Amniotic epithelial cell (primary cell): ENCODE measurements around the gene CEP72.

Experiments
- DNase-seq: peaks from one replicate; pipeline ENCODE4 v3.0.0-alpha.2; 2010; ENCODE audit warnings: low read depth

CEP72 gene

DNA sequence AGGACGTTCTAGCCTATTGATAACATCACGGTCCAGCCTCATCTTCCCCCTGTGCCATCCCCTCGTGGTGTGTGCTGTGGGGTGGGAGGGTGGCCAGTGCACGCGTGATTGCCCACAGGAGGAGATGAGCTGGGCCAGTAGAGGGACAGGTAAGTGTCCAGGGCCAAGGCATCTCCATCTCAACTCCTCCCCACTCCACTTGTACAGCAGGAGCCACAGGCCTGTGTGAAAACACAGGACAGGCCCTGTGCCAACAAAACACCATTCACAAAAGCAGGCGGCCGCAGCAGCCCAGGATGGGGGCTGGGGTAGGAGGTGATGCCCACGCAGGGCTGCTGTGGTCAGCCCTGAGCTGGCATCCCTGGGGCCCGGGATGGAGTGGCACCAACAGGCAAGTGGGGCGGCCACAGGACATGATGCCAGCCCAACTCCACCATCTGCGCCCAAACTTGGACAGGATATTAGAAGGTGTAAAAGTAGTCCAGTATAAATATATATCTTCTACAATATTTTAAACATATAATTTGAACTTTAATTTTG is 48.4 kb downstream of the CEP72 start:
- no peak for DNase-seq

DNA sequence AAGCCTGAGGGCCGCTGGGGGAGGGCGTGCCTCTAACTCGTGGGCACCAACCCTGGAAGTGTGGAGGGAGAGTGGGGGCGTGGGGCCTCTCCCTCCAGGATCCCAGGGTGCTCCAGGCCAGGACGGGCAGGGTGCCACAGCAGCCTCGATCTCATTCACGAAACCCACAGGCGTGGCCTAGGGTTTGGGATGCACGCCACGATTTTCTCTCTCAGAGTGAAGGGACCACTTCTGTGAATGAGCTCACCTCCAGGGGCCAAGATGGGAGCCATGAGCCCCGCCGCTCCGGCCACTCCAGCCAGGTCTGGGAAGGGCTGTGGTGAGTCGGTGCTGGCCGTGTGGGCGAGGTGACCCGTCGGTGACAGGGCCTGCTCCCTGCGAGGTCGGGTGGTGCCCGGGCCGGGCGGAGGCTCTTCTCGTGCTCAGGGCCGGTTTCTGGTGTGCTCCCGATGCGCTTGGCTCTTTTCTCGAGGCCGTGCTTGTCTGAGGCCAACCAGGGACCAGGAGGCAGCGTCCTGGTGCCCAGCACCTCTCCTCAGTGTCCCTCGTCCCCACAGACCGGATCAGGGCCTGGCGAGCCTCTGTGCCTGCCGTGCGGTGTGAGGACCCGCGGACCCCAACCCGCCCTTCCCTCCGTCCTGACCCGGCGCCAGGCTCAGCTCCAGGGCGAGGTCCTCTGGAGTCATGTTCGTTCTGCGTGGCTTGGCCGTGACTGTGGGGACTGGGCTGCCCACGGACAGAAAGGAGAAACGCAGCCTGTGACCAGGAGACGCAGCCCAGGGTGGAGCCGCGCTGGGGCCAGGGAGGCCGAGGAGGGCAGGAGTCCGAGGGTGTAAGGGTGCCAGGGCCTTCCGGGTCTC is 50.0 kb downstream of the CEP72 start:
- DNase-seq, result no peak

DNA sequence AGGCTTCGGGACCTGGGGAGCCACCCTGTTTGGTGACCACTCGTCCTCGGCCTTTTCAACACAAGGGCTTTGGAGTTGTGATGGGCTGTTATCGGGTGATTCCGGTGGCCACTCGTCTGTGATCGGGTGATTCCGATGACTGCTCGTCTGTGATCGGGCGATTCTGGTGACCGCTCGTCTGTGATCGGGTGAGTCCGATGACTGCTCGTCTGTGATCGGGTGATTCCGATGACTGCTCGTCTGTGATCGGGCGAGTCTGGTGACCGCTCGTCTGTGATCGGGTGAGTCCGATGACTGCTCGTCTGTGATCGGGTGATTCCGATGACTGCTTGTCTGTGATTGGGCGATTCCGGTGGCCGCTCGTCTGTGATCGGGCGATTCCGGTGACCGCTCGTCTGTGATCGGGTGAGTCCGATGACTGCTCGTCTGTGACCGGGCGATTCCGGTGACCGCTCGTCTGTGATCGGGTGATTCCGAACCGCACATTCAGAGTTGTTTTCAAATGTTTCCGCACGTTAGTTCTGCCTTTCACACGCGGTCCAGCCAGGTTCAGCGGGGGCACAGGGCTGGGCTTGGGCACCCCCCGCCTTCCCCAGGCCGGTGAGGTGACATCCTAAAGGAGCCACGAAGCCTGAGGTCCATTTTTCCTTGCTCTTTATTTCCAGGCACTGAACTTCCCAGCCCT is 50.8 kb downstream of the CEP72 start:
- DNase-seq, result no peak

DNA sequence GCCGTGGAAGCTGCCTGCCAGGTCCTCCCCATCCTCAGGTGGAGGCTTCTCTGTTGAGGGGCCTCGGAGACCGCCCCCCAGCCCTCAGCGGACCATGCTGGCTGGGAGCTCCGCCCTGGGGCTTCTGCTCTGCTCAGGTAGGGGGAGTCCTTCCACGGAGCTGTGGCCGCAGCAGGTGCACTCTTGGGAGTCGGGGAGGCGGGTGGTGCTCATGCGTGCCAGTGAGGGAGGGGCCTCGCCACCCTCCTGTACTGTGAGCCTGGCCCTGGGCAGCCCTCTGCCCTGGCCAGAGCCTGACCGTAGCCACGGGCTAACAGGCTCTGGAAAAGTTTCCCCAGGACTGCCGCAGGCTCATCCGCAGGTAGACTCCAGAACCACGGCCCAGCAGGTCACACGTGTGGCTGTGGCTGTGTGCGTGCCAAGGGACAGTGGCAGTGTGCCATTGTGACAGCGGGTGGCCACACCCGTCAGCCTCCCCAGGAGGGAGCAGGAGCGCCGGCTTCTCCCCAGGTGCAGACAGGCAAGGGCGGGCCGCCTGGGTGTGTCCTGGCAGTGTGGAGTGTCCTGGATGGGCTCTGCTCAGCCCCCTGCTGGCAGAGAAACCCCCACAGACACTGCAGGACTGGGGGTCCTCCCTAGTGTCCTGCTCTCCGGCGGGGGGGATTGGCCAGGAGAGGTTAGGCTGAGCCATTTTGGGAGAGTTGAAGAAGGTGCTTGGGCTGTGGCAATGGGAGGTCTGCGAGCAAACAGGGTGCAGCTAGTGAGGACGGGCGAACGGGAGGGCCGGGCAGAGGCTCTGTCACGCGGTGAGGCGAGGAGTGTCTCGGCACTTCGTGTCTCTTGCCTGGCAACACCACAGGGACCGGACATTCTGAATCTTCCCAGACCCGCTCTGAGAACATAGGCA is 51.5 kb downstream of the CEP72 start:
- no peak for DNase-seq

DNA sequence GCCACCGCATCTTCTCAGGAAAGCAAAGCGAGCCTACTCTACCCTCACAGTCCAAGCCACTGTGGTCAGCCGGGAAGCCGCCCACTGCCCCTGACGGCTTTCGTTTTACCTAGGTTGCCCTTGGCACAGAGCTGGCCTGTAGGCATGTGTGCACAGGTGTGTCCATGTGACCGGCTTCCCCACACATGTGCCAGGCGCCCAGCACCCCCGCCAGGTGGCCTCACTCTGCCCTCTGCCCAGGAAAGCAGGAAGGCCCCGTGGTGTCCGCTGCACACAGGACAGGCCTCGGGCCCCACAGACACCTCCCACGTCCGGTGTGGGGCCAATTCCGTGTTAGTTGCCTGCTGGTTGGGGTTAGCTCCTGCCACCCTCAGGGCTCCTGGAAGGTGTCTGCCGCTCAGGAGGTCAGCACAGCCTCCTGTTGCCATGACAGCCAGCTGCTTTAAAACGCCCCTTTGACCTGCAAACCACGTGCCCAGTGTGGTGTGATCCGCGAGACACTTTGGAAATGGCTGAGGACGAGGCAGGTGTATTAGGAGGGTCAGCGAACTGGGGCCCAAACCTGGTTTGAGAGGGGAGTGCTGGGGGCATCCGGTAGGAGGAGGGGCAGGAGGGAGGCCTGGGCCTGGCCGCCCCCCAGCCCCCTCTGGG is 52.3 kb downstream of the CEP72 start:
- no peak for DNase-seq

DNA sequence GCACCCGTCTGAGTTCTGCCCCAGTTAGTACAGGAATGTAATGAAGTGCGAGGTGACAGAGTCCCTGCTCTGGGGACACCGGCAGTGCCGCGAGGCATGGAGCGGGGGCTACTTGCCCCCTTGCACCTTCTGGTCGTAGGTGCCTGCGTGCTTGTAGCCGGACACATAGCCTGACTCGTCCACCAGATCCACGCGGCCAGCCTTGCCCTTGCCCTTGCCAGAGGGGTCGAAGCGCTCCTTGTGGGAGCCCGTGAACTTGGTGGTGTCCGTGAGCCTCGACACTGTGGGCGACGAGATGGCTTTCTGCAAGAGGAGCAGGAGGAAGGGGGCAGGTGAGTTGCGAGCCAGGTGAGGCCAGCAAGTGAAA is 52.8 kb downstream of the CEP72 start:
- DNase-seq, result no peak

DNA sequence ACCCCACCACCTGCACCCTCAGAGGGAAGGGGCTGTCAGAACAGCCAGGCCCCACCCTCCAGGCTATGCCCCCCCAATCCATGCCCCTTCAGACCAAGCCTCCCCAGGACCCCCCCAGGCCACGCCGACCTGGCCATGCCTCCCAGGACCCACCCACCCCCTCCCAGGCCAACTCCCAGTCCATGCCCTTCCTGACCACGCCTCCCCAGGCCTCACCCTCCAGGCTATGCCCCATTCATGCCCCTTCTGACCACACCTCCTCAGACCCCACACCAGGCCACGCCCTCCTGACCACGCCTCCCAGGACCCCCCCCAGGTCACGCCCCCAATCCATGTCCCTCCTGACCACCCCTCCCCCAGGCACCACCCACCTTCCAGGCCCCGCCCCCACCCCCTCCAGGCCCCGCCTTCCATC is 53.4 kb downstream of the CEP72 start:
- DNase-seq, result no peak

DNA sequence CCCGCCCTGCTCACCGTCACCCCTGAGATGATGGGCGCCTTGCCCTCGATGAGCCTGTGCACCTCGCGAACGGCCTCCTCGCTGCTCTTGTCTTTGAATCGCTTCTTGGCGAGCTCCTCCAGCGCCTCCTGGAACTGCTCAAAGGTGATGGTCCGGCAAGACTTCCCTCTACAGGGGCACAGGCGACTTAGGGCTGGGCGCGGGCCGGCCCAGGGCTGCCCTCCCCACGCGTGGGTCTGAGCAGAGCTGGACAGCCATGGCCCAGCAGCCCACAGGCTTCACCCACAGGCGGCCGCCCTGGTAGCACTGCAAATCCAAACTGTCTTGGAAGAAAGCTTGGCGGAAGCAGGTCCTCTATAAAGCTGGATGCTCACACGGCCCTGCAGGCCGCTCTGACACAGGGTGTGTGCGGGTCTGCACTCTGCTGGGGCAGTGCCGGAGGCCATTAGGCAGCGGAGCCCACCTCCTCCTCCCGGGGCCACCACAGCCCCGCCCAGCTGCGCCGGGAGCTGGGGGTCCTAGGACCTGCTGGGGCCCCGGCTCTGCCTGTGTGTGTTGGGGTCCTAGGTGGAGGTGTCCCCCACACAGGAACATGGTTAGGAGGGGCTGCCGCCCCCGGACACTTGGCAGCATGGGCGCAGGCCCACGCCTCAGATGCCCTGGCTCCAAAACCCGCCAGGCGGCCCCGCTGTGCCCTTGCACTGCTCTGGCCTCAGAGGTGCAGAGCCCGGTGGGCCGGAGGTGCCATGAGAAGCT is 54.0 kb downstream of the CEP72 start:
- no peak for DNase-seq

DNA sequence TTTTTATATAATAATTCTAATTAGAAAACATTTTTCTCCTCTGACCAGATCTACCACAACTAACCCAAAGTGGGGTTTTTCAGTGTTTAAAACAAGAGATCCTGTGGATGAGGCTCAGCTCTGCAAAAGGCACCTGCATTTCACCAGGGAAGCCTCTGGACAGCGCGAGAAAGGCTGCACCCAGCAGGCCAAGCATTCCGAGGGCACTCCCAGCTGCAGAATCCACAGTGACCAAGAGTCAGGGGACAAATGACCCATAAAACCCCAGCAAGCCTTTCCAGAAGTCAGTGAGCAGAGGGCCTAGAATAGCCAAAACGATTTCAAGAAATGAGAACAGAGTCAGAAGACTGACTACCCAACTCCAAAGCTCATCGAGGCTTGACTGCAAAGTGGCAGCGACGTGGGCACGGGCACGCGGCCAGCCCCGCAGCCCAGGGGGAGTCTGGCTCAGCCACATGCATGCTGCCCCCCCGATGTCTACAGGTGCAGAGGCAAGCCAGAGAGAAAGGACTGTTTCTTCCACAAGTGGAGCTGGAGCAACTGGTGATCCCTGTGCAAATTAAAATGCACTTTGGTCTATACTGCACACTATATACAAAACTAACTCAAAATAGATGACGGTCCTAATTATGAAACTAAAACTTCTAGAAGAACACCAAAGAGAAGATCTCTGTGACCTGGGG is 54.8 kb downstream of the CEP72 start:
- no peak for DNase-seq

DNA sequence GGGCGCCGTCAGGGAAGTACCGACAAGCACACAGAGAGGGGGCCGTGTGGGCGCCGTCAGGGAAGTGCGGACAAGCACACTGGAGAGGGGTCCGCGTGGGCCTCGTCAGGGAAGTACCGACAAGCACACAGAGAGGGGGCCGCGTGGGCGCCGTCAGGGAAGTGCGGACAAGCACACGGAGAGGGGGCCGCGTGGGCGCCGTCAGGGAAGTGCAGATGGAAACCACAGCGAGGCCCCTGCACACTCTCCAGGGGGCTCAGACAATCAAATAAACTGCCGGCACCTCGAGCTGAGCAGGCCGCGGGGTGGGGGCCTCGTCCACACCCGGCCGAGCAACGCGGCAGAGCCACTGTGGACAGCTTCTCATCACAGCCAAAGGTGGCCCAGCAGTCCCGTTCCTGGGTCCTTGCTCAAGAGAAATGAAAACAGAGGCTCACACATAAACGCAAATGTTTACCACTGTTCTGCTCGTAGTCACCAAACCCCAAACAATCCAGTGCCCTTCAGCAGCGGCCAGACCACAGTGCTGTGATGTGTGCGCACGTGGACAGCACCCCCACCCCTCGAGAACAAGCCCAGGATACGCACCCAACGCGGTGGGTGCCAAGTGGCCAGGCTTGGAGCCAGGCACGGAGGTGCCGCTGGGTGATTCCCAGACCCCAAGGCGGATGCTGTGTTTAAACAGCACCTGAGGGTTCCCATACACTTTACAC is 56.3 kb downstream of the CEP72 start:
- DNase-seq, result no peak

DNA sequence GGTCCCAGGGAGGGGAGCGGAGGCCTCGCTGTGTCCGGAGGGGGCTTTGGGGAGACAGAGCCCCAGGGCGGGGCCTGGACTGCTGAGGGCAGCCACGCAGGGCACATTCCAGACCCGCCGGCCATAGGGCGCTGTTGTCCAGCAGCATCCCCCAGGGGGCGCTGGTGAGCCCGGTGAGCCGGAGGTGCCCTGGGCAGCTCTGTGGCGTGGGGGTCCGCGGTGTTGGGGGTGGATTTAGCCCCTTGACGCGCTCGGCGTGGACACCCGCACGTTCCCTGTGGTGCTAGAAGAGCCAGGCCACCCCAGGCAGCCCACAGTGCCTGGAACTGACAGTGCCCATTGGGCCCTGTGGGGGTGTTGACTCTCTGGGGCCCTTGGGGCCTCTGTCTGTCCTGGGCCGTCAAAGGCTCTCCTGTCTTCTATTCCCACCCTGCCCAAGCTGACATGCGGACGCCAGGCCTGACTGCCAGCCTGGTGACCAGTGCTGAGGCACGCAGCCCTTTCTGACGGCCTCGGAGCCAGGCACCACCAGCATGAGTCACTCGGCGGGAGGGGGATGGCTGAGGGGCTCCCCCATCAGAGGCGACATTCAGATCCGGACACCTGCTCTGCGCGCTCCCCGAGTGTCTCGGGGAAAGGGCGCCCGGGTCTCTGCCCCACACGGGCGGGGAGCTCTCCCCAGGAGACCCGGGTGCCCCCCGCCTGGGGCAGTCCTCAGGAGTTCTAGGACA is 57.1 kb downstream of the CEP72 start:
- peak; percentile 76 for DNase-seq

DNA sequence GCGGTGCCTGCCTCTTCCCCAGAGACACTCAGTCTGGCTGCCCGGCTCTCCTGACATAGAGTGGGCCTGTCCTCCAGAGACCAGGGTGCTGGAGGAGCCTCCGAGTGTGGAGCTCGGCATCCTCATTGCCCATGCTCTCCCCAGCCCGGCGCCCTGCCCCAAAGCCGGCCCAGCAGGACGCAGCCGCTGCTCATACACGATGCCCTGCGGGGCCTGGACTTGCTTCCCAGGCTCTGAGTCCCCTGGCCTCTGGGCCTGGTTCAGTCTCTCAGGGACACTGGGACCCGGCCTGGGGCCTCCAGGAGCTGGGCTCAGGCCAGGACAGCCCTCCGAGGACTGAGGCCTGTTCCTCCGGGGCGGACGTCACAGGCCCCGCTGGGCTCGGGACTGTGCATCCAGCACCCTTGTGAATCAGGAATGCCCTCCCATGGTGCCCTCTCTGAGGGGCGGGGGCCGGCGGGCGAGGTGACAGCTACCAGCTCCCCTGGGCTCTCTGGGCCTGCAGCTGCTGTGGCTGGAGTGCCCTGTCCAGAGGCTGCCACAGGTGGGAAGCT is 57.8 kb downstream of the CEP72 start:
- peak; percentile 10 for DNase-seq

DNA sequence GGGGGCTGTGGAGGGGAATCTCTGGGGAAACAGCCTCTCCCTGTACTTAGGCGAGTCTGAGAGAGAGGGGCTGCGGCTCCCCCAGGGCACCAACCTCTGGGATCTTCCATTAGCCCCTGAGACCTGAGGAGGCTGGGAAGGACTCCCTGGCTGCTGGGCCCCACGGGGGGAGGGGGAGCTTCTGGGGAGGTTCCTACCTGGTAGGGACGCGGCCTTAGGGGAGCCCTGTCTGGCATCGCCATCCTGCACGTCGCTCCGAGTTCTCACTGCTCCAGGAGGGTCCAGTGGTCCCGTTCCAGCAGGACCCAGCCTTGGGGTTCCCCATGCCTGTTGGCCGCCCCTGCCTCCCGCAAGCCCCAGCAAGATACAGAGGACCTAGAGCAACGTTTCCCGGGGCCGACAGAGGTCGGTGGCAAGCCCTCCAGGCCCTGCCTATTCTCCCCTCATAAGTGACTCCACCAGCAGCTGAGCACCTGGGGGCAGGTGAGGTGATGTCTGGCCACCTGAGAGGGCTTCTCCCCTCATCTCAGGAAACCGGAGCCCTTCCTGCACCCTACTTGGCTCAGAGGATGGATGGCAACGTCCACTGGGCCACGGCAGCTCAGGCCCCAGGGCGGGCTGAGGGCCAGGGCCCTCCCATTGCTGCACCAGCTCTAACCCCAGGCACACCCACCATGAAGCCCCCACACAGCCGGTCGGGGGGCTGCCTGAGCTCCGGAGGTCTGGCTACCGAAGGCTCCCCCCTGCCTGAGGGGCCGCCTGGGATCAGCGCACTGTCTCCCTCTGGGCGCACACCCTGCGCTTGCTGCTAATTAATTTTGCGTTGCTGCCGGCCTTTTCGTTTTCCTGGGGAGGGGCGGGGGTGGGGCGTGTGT is 58.5 kb downstream of the CEP72 start:
- DNase-seq, result no peak

DNA sequence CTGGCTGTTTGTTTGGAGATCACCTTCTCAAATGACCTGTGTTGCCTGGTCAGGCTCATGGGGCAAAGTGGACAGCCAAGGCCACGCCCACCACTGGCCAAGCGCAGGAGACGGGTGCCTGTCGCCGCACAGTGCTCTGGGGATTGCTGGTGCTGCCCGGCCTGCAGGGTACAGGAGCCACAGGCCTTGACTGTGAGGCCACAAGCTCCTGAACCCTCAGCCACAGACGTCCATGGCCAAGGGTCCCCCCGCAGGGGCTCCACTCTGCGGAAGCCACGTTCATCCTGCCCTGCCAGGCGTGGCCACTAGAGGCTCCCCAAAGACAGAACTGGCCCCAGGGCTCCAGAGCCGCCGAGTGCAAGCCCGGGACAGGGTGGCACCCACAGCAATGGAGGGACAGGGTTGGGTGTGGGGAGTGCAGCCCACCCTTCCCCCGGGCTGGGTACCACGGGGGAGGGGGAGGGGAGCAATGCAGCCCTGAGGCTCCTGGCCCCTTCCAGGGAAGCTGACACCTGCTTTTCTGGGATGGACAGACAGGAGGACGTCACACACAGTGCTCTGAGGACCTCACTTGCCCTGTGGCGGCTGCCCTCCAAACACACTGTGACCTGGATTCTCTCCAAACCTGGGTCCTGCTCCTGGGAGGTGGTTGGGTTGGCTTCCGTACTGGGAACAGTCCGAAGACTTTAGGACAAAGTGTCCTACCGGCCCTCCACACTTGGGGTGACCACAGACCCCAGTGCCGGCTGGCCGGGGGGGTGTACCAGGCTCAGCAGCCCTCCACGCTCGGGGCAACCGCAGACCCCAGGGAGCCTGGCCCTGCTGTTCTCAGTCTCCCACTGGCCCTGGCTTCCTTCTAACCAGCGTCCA is 59.6 kb downstream of the CEP72 start:
- DNase-seq, result peak; percentile 37

DNA sequence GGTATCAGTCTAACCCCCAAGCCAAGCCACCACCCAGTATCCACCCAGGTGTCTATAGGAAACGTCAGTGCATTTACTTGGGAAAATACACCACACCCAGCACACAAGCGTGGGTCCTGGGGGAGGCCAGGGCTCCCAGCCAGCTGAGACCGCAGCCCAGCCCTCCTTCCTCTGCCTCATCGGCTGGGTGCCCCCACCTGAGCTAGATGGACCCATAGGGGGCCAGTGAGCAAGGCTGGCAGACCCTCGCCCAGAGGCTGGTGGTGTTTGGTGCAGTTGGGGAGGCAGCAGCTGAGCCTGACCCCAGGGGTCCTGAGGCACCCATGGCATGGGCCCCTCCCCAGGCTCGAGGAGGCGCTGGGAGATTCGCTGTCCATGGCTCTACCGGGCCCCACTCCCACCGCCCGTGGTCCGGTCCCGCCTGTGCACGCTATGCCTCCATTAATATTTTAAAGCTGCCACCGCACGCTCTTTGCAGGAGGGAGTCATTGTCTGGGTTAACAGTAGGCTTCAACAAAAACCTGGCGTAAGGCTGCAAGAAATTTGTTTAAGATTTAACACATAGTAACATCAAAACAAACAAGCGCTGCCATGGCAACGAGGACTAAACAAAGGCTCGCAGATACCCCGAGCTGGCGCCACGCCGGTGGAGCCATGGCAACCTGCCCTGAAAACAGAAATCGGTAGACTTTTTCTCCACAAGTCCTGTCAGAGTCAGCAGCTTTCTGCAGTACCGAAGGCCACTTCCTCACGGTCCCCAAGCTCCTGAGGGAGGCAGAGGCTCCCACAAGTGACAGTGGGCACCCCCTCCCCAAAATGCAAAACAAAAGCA is 60.4 kb downstream of the CEP72 start:
- DNase-seq, result peak; percentile 85
